Pancreas (tissue), 10 donors: ENCODE measurements around the gene MCHR2. TPM values are rescaled to one million over a fixed set of nuclear protein-coding genes. Genes with fewer than 3 reads are reported as not detected.

ENCODE experiments used
- ATAC-seq, 4 donors: fragments of 200-7000 bp; cut with Tn5 transposase; one replicate each; pipeline versions ENCODE4 v1.8.0 to v1.9.1; 2020; ENCODE audit warnings: mild to moderate bottlenecking in 4 of 4, moderate library complexity in 4 of 4
- DNase-seq, 6 donors: peaks; one replicate each; pipeline ENCODE4 v3.0.0-alpha.2; 2020
- FAIRE-seq: peaks from 2 replicates; lab custom pipeline; 2012; peaks lifted over from hg19 to GRCh38; lab: Jason Lieb, UNC
- H3K27ac ChIP-seq, 4 donors: fragments of 200-600 bp; sonication (generic); 1 replicate in 3 of 4; 2 replicates in 1 of 4; pipeline versions ENCODE4 v1.5.0 to v1.8.0; 2020
- H3K27me3 ChIP-seq, 4 donors: fragments of 200-600 bp; one replicate each; pipeline ENCODE4 v1.8.0; 2021
- H3K36me3 ChIP-seq, 3 donors: fragments of 200-600 bp; sonication (generic) in 1 of 3; one replicate each; pipeline versions ENCODE4 v1.5.0 to v1.8.0; 2020 to 2021
- H3K4me1 ChIP-seq, 3 donors: fragments of 200-600 bp; one replicate each; pipeline ENCODE4 v1.8.0; 2021
- H3K4me3 ChIP-seq, 4 donors: fragments of 200-600 bp; sonication (generic) in 2 of 4; one replicate each; pipeline versions ENCODE4 v1.5.0 to v1.8.0; 2020 to 2021
- H3K9me3 ChIP-seq, 4 donors: fragments of 200-600 bp; one replicate each; pipeline ENCODE4 v1.8.0; 2021
- CTCF ChIP-seq, 4 donors: fragments of 200-600 bp; sonication (generic) in 3 of 4; IDR thresholded peaks; one replicate each; pipeline versions ENCODE4 v1.5.0 to v1.8.0; 2021; ENCODE audit warnings: antibody characterized with exemption in 4 of 4
- WGBS, 2 donors: extraction: QIAGEN DNeasy Blood & Tissue Kit; methylation state at CpG; one replicate each; pipeline ENCODE4 v1.1.7; 2013; 5-methylcytosine and 5-hydroxymethylcytosine counted together
- intact Hi-C, 3 donors: fragments of 100-400 bp; cut with DNase I; formaldehyde crosslinking; loops; one replicate each; pipeline versions ENCODE4 v1.11.1 to v1.14.2; 2022
- polyA plus RNA-seq, 2 donors: library from polyadenylated mRNA; stranded (reverse); fragments of 200-250 nt; gene quantifications; one replicate each; pipeline ENCODE4 v1.2.3, GENCODE V29; 2013
- total RNA-seq, 6 donors: library from RNA; stranded (reverse); fragmentation: NEBNext Ultra II Directional in 4 of 6; extraction: Animal tissue kit (Norgen Biotek cat#: 25700) in 4 of 6; gene quantifications; one replicate each; pipeline versions ENCODE4 v1.2.1 to v1.2.4, GENCODE V29; 2021 to 2023
- donor health status: healthy with polysubstance abuse.
- donor health status: DM: no; HTN: no; CAD: no; lungs with moderate emphysema.
- donor health status: DM: no; HTN: no; CAD: no.
- donor health status: control.
- donor health status: control.
- donor health status: Bipolar disorder and iron deficiency.
- donor health status: DM: yes; HTN: yes; CAD: no.
- donor health status: DM: no; HTN: no; CAD: no.
- donor health status: DM: no; HTN: no; CAD: no.
- donor health status: DM: yes; HTN: yes; CAD: no.

MCHR2 gene
- total and polyA plus RNA-seq, 8 donors: not detected

- no peaks in the 10 kb centered on the region for H3K27me3 ChIP-seq
- no peaks in the 10 kb centered on the region for H3K4me1 ChIP-seq
- H3K27ac ChIP-seq: no peak overlapping the region
- H3K9me3 ChIP-seq: no peaks in the 10 kb centered on the region
- ATAC-seq: no peak
- no peak for FAIRE-seq
- TF ChIP-seq CTCF (IDR thresholded peaks at IDR 0.05): no peak
- no peak overlapping the region for H3K4me3 ChIP-seq
- 57 to 75% methylated on average over 2 of the region's 2 CpGs for WGBS, 2 donors
- H3K36me3 ChIP-seq: no peaks in the 10 kb centered on the region
- intact Hi-C loops: loop anchor here in 2 of 3 donors (5.0 to 10.0 kb wide), 2 partner anchors 219 to 222 kb away; no protein-coding TSS in a partner anchor
- no peak for DNase-seq
These were observed 120.9 kb downstream of the MCHR2 start for GRCh38 chr6:99873084-99873483.

GRCh38 chr6:99871641-99872040, 122.4 kb downstream of the MCHR2 start:
- TF ChIP-seq CTCF (IDR thresholded peaks at IDR 0.05): no peak
- no peak overlapping the region for H3K4me3 ChIP-seq
- no peak overlapping the region for H3K27ac ChIP-seq
- no peaks in the 10 kb centered on the region for H3K4me1 ChIP-seq
- no peak for DNase-seq
- no peak for FAIRE-seq
- peaks cover 0 to 4% (median 0%) of the 10 kb centered on the region in 4 donors for H3K27me3 ChIP-seq
- no peak for ATAC-seq
- intact Hi-C loops: loop anchor here in 2 of 3 donors (5.0 to 10.0 kb wide), 2 partner anchors 221 to 223 kb away; no protein-coding TSS in a partner anchor
- 53 to 54% methylated on average over 3 of the region's 3 CpGs for WGBS, 2 donors
- no peaks in the 10 kb centered on the region for H3K36me3 ChIP-seq
- no peaks in the 10 kb centered on the region for H3K9me3 ChIP-seq
